MM.1S (cell line): ENCODE results near the gene LZTS2.
A peak's percentile ranks its signal among the peaks of the same experiment; 100 is the strongest.

Experiments used
- DNase-seq: peaks from one replicate; pipeline ENCODE4 v3.0.0-alpha.2; 2015
- H2AFZ ChIP-seq: fragments of 300-600 bp; sonication (generic); 2 replicates; pipeline ENCODE4 v1.6.0; 2016; ENCODE audit warnings: antibody characterized with exemption, low read length
- H3F3A ChIP-seq: fragments of 300-600 bp; sonication (generic); 2 replicates; pipeline ENCODE4 v1.6.1; 2016; ENCODE audit warnings: mild to moderate bottlenecking, antibody characterized with exemption, low read length, moderate library complexity, mixed read lengths; ENCODE audit not compliant: insufficient read depth
- H3K27ac ChIP-seq: fragments of 300-600 bp; sonication (generic); 2 replicates; pipeline ENCODE4 v1.5.1; 2016; ENCODE audit warnings: mild to moderate bottlenecking, low read length
- H3K27me3 ChIP-seq: fragments of 300-600 bp; sonication (generic); replicated peaks from 2 replicates; pipeline ENCODE4 v1.6.0; 2016; ENCODE audit warnings: low read length; ENCODE audit not compliant: insufficient read depth
- H3K36me3 ChIP-seq: fragments of 300-600 bp; sonication (generic); replicated peaks from 2 replicates; pipeline ENCODE4 v1.6.1; 2016; ENCODE audit warnings: mild to moderate bottlenecking, low read length, mixed read lengths; ENCODE audit not compliant: insufficient read depth
- H3K4me1 ChIP-seq: fragments of 300-600 bp; sonication (generic); 2 replicates; pipeline ENCODE4 v1.6.1; 2016; ENCODE audit warnings: low read length, mixed read lengths
- H3K4me2 ChIP-seq: fragments of 300-600 bp; sonication (generic); 2 replicates; pipeline ENCODE4 v1.6.0; 2016; ENCODE audit warnings: low read depth, low read length
- H3K4me3 ChIP-seq: fragments of 300-600 bp; sonication (generic); 2 replicates; pipeline ENCODE4 v1.5.1; 2016; ENCODE audit warnings: low read length, mixed read lengths
- H3K79me2 ChIP-seq: fragments of 300-600 bp; sonication (generic); 2 replicates; pipeline ENCODE4 v1.6.1; 2016; ENCODE audit warnings: mixed run types, low read length, mixed read lengths
- H3K9ac ChIP-seq: fragments of 300-600 bp; sonication (generic); 2 replicates; pipeline ENCODE4 v1.6.1; 2016; ENCODE audit warnings: low read length, mixed read lengths
- H3K9me2 ChIP-seq: fragments of 300-600 bp; sonication (generic); replicated peaks from 2 replicates; pipeline ENCODE4 v1.6.1; 2016; ENCODE audit warnings: mild to moderate bottlenecking, low read length, mixed read lengths; ENCODE audit not compliant: insufficient read depth
- H3K9me3 ChIP-seq: fragments of 300-600 bp; sonication (generic); replicated peaks from 2 replicates; pipeline ENCODE4 v1.6.1; 2016; ENCODE audit warnings: mild to moderate bottlenecking, low read length, mixed read lengths; ENCODE audit not compliant: insufficient read depth
- H4K20me1 ChIP-seq: fragments of 300-600 bp; sonication (generic); 2 replicates; pipeline ENCODE4 v1.6.1; 2016; ENCODE audit warnings: mild to moderate bottlenecking, low read length, moderate library complexity, mixed read lengths; ENCODE audit not compliant: insufficient read depth
- CTCF ChIP-seq: fragments of 300-600 bp; sonication (generic); IDR thresholded peaks from 2 replicates; pipeline ENCODE4 v1.5.1; 2016; ENCODE audit warnings: antibody characterized with exemption, low read length, mixed read lengths
- EZH2 ChIP-seq: fragments of 300-600 bp; sonication (generic); optimal IDR thresholded peaks from 2 replicates; pipeline ENCODE3; 2017; ENCODE audit warnings: low read depth, mild to moderate bottlenecking, antibody characterized with exemption, low read length, mixed read lengths
- EZH2phosphoT487 ChIP-seq: fragments of 300-600 bp; sonication (generic); IDR thresholded peaks from 2 replicates; pipeline ENCODE4 v1.6.1; 2018; ENCODE audit warnings: antibody characterized with exemption, low read length

The LZTS2 gene

GRCh38 chr10:100989088-100989487, 10.5 kb upstream of the LZTS2 start:
- no peak overlapping the region for H3K9ac ChIP-seq
- peaks cover 11% of the 10 kb centered on the region; the same call in 1 of the 2 replicates for H3F3A ChIP-seq
- H2AFZ ChIP-seq = no peak overlapping the region
- peaks cover 58% of the 10 kb centered on the region for H3K79me2 ChIP-seq
- H3K27me3 ChIP-seq = no peaks in the 10 kb centered on the region
- H3K9me3 ChIP-seq = no peaks in the 10 kb centered on the region
- H3K27ac ChIP-seq = no peak overlapping the region
- peaks cover 21% of the 10 kb centered on the region for H3K4me1 ChIP-seq
- peak overlapping the region; percentile 99; the same call in 1 of the 2 replicates for H3K4me2 ChIP-seq
- peaks cover 8% of the 10 kb centered on the region; the same call in 1 of the 2 replicates for H3K36me3 ChIP-seq
- no peak for TF ChIP-seq CTCF
- no peak for TF ChIP-seq EZH2phosphoT487
- TF ChIP-seq EZH2 = no peak
- no peaks in the 10 kb centered on the region for H4K20me1 ChIP-seq
- peak; percentile 0 for DNase-seq
- no peaks in the 10 kb centered on the region for H3K9me2 ChIP-seq
- no peak overlapping the region for H3K4me3 ChIP-seq

GRCh38 chr10:100993986-100994708, 5.5 kb upstream of the LZTS2 start:
- Histone ChIP-seq H3K4me3 (no peak overlapping the region), H3F3A (peaks cover 36% of the 10 kb centered on the region), H3K9me3 (no peaks in the 10 kb centered on the region), H3K27ac (no peak overlapping the region), H3K79me2 (peaks cover 23% of the 10 kb centered on the region), H3K9ac (no peak overlapping the region), H2AFZ (no peak overlapping the region), H3K27me3 (no peaks in the 10 kb centered on the region), H3K4me2 (no peak overlapping the region), H4K20me1 (no peaks in the 10 kb centered on the region), H3K9me2 (no peaks in the 10 kb centered on the region), H3K4me1 (peaks cover 16% of the 10 kb centered on the region), H3K36me3 (peaks cover 8% of the 10 kb centered on the region; the same call in 1 of the 2 replicates)
- DNase-seq = peak; percentile 5
- TF ChIP-seq CTCF (peak; percentile 40), EZH2phosphoT487 (no peak), EZH2 (no peak)

GRCh38 chr10:100995181-100995580, 4.4 kb upstream of the LZTS2 start:
- no peak for TF ChIP-seq CTCF
- no peak for TF ChIP-seq EZH2phosphoT487
- no peak for TF ChIP-seq EZH2
- H3K9ac ChIP-seq = no peak overlapping the region
- no peak for DNase-seq
- H3F3A ChIP-seq = peaks cover 36% of the 10 kb centered on the region
- H3K4me1 ChIP-seq = peaks cover 13% of the 10 kb centered on the region
- peaks cover 8% of the 10 kb centered on the region; the same call in 1 of the 2 replicates for H3K36me3 ChIP-seq
- no peaks in the 10 kb centered on the region for H3K27me3 ChIP-seq
- no peaks in the 10 kb centered on the region for H3K9me2 ChIP-seq
- no peak overlapping the region for H2AFZ ChIP-seq
- H3K27ac ChIP-seq = no peak overlapping the region
- H4K20me1 ChIP-seq = no peaks in the 10 kb centered on the region
- no peaks in the 10 kb centered on the region for H3K9me3 ChIP-seq
- H3K4me2 ChIP-seq = no peak overlapping the region
- no peak overlapping the region for H3K4me3 ChIP-seq
- peaks cover 12% of the 10 kb centered on the region for H3K79me2 ChIP-seq
